Measurements from ENCODE around the gene SORCS2.

Gene SORCS2

GRCh38 chr4:7608046-7608445 lies 415.7 kb downstream of the SORCS2 start:
- H3K4me1 ChIP-seq (ENCODE audit: insufficient read depth, low read length): no peaks in the 10 kb centered on the region
- H3K9ac ChIP-seq (ENCODE audit: low read depth, low read length): no peak overlapping the region
- H3K27ac ChIP-seq (ENCODE audit: low read length): no peak overlapping the region
- peaks cover 7% of the 10 kb centered on the region; the same call in 1 of the 2 replicates for H3K9me3 ChIP-seq (ENCODE audit: insufficient read depth, low read depth, low read length)
- H3K36me3 ChIP-seq (ENCODE audit: insufficient read depth, low read depth, low read length): no peaks in the 10 kb centered on the region
- no peak overlapping the region for H3K4me3 ChIP-seq (ENCODE audit: low read length)
- no peaks in the 10 kb centered on the region for H3K27me3 ChIP-seq (ENCODE audit: insufficient read depth, low read length)

GRCh38 chr4:7609316-7609715 lies 417.0 kb downstream of the SORCS2 start:
- H3K27ac ChIP-seq (ENCODE audit: low read length): no peak overlapping the region
- H3K4me1 ChIP-seq (ENCODE audit: insufficient read depth, low read length): no peaks in the 10 kb centered on the region
- peaks cover 4% of the 10 kb centered on the region; the same call in 1 of the 2 replicates for H3K9me3 ChIP-seq (ENCODE audit: insufficient read depth, low read depth, low read length)

GRCh38 chr4:7610022-7610670 lies 417.8 kb downstream of the SORCS2 start:
- no peak overlapping the region for H3K9ac ChIP-seq (ENCODE audit: low read depth, low read length)
- no peaks in the 10 kb centered on the region for H3K4me1 ChIP-seq (ENCODE audit: insufficient read depth, low read length)
- H3K9me3 ChIP-seq (ENCODE audit: insufficient read depth, low read depth, low read length): peaks cover 6% of the 10 kb centered on the region; the same call in 1 of the 2 replicates
- no peak overlapping the region for H3K4me3 ChIP-seq (ENCODE audit: low read length)
- H3K36me3 ChIP-seq (ENCODE audit: insufficient read depth, low read depth, low read length): no peaks in the 10 kb centered on the region
- no peak overlapping the region for H3K27ac ChIP-seq (ENCODE audit: low read length)
- no peaks in the 10 kb centered on the region for H3K27me3 ChIP-seq (ENCODE audit: insufficient read depth, low read length)

More at GRCh38 chr4:7609316-7609715, 417.0 kb downstream of the SORCS2 start:
- Histone ChIP-seq H3K9ac (ENCODE audit: low read depth, low read length) (no peak overlapping the region), H3K36me3 (ENCODE audit: insufficient read depth, low read depth, low read length) (no peaks in the 10 kb centered on the region), H3K27me3 (ENCODE audit: insufficient read depth, low read length) (no peaks in the 10 kb centered on the region), H3K4me3 (ENCODE audit: low read length) (no peak overlapping the region)

DNA sequence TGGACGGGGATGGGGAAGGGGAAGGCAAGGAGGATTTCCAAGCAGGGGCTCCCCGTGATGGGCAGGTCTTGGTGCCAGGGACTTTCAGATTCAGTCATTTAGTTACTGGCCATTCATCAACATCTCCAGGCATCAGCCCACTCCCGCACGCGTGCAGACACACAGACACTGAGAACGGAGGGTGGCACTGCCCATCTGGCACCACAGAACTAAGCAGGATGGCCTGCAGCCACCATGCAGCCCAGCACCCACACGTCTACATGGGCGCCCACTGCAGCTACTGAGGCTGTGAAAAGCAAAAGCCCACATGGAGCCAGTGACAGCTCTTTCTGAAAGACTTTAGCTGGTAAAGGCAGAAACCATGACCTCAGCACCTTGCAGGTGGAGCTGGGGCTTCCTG lies 418.5 kb downstream of the SORCS2 start:
- Histone ChIP-seq H3K4me1 (ENCODE audit: insufficient read depth, low read length) (no peaks in the 10 kb centered on the region), H3K36me3 (ENCODE audit: insufficient read depth, low read depth, low read length) (no peaks in the 10 kb centered on the region), H3K4me3 (ENCODE audit: low read length) (no peak overlapping the region), H3K9ac (ENCODE audit: low read depth, low read length) (no peak overlapping the region), H3K27ac (ENCODE audit: low read length) (no peak overlapping the region), H3K9me3 (ENCODE audit: insufficient read depth, low read depth, low read length) (peaks cover 4% of the 10 kb centered on the region; the same call in 1 of the 2 replicates), H3K27me3 (ENCODE audit: insufficient read depth, low read length) (no peaks in the 10 kb centered on the region)

DNA sequence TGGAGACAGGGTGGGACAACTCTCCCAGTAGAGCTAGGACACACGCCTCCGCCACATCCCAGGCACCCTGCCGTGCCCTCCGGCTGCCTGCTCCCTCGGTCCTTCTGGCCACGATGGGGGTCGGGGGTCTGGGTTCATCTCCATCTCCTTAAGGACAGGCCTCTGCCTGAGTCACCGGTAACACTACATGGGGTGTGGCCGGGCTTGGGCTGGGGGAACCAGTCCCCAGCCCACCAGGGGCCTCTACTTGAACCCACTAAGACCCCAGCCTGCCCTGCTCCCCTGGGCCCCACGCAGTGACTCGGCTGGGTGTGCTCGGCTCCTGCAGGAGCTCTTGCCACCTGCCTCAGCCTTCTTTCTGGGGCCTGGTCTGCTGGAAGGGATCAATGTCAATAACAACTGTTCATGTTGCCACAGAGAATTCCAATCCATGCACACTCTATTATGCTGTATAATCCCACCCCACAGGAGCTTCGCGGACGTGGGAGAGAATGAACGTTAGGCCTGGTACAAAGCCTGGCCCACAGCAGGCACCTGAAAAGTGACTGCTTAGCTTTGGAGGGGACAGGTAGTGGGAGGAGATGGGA lies 420.1 kb downstream of the SORCS2 start:
- H3K27me3 ChIP-seq (ENCODE audit: insufficient read depth, low read length): no peaks in the 10 kb centered on the region

DNA sequence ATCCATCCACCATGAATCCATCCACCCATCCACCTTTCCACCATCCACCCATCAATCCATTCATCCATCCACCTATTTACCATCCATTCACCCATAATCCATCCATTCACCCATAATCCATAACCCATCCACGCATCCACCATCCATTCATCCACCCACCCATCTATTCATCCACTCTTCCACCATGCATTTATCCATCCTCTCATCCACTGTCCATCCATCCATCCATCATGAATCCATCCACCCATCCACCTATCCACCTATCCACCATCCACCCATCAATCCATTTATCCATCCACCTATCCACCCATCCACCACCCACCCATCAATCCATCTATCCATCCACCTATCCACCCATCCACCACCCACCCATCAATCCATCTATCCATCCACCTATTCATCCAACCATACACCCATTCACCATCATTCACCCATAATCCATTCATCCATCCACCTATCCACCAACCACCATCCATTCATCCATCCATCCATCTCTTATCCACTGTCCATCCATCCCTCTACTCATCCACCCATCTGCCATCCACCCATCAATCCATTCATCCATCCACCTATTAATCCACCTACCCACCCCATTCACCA lies 422.1 kb downstream of the SORCS2 start:
- Histone ChIP-seq H3K4me1 (ENCODE audit: insufficient read depth, low read length) (no peaks in the 10 kb centered on the region), H3K36me3 (ENCODE audit: insufficient read depth, low read depth, low read length) (no peaks in the 10 kb centered on the region)

More for the DNA sequence above, 420.1 kb downstream of the SORCS2 start:
- H3K4me1 ChIP-seq (ENCODE audit: insufficient read depth, low read length): no peaks in the 10 kb centered on the region
- H3K27ac ChIP-seq (ENCODE audit: low read length): no peak overlapping the region
- H3K4me3 ChIP-seq (ENCODE audit: low read length): no peak overlapping the region
- no peak overlapping the region for H3K9ac ChIP-seq (ENCODE audit: low read depth, low read length)
- H3K9me3 ChIP-seq (ENCODE audit: insufficient read depth, low read depth, low read length): peaks cover 4% of the 10 kb centered on the region; the same call in 1 of the 2 replicates
- H3K36me3 ChIP-seq (ENCODE audit: insufficient read depth, low read depth, low read length): no peaks in the 10 kb centered on the region

GRCh38 chr4:7616193-7616592 lies 423.9 kb downstream of the SORCS2 start:
- Histone ChIP-seq H3K27ac (ENCODE audit: low read length) (no peak overlapping the region), H3K9ac (ENCODE audit: low read depth, low read length) (no peak overlapping the region), H3K36me3 (ENCODE audit: insufficient read depth, low read depth, low read length) (no peaks in the 10 kb centered on the region), H3K27me3 (ENCODE audit: insufficient read depth, low read length) (no peaks in the 10 kb centered on the region), H3K9me3 (ENCODE audit: insufficient read depth, low read depth, low read length) (peaks cover 4% of the 10 kb centered on the region; the same call in 1 of the 2 replicates), H3K4me3 (ENCODE audit: low read length) (no peak overlapping the region), H3K4me1 (ENCODE audit: insufficient read depth, low read length) (no peaks in the 10 kb centered on the region)

More for the DNA sequence above, 422.1 kb downstream of the SORCS2 start:
- no peaks in the 10 kb centered on the region for H3K27me3 ChIP-seq (ENCODE audit: insufficient read depth, low read length)
- H3K9me3 ChIP-seq (ENCODE audit: insufficient read depth, low read depth, low read length): peaks cover 4% of the 10 kb centered on the region; the same call in 1 of the 2 replicates
- no peak overlapping the region for H3K27ac ChIP-seq (ENCODE audit: low read length)
- no peak overlapping the region for H3K4me3 ChIP-seq (ENCODE audit: low read length)
- no peak overlapping the region for H3K9ac ChIP-seq (ENCODE audit: low read depth, low read length)

DNA sequence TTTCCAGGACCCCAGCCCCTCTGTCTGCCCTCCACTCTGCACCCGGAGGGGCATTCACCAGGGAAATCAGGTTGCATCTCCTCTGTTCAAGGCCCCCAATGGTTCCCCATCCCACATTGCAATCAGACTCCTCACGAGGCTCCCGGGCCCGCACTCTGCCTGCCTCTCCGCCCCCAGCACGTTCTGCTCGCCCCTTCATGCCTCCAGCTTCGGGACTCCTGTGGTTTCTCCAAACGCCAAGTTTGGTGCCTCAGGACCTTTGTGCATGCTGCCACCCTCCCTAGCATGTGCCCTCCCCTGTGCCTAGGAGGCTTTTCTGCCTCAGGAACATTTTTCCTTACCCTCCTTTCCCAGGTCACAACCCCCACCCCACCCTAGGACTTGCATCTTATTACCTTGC lies 426.0 kb downstream of the SORCS2 start:
- no peaks in the 10 kb centered on the region for H3K36me3 ChIP-seq (ENCODE audit: insufficient read depth, low read depth, low read length)
- H3K9ac ChIP-seq (ENCODE audit: low read depth, low read length): no peak overlapping the region
- H3K27ac ChIP-seq (ENCODE audit: low read length): no peak overlapping the region
- no peaks in the 10 kb centered on the region for H3K27me3 ChIP-seq (ENCODE audit: insufficient read depth, low read length)
- H3K4me3 ChIP-seq (ENCODE audit: low read length): no peak overlapping the region
- no peaks in the 10 kb centered on the region for H3K4me1 ChIP-seq (ENCODE audit: insufficient read depth, low read length)
- peaks cover 4% of the 10 kb centered on the region; the same call in 1 of the 2 replicates for H3K9me3 ChIP-seq (ENCODE audit: insufficient read depth, low read depth, low read length)

- H3K9ac ChIP-seq (ENCODE audit: low read depth, low read length): no peak overlapping the region
These were observed 427.9 kb downstream of the SORCS2 start for GRCh38 chr4:7620086-7620813.

GRCh38 chr4:7620814-7621176 lies 428.5 kb downstream of the SORCS2 start:
- Histone ChIP-seq H3K4me1 (ENCODE audit: insufficient read depth, low read length) (no peaks in the 10 kb centered on the region), H3K36me3 (ENCODE audit: insufficient read depth, low read depth, low read length) (no peaks in the 10 kb centered on the region), H3K9ac (ENCODE audit: low read depth, low read length) (no peak overlapping the region), H3K9me3 (ENCODE audit: insufficient read depth, low read depth, low read length) (no peaks in the 10 kb centered on the region), H3K27ac (ENCODE audit: low read length) (no peak overlapping the region), H3K27me3 (ENCODE audit: insufficient read depth, low read length) (no peaks in the 10 kb centered on the region), H3K4me3 (ENCODE audit: low read length) (no peak overlapping the region)

More at GRCh38 chr4:7620086-7620813, 427.9 kb downstream of the SORCS2 start:
- H3K9me3 ChIP-seq (ENCODE audit: insufficient read depth, low read depth, low read length): no peaks in the 10 kb centered on the region
- H3K4me1 ChIP-seq (ENCODE audit: insufficient read depth, low read length): no peaks in the 10 kb centered on the region
- H3K4me3 ChIP-seq (ENCODE audit: low read length): no peak overlapping the region
- H3K27ac ChIP-seq (ENCODE audit: low read length): no peak overlapping the region
- no peaks in the 10 kb centered on the region for H3K27me3 ChIP-seq (ENCODE audit: insufficient read depth, low read length)
- no peaks in the 10 kb centered on the region for H3K36me3 ChIP-seq (ENCODE audit: insufficient read depth, low read depth, low read length)

- Histone ChIP-seq H3K9ac (ENCODE audit: low read depth, low read length) (no peak overlapping the region), H3K9me3 (ENCODE audit: insufficient read depth, low read depth, low read length) (no peaks in the 10 kb centered on the region), H3K4me3 (ENCODE audit: low read length) (no peak overlapping the region), H3K36me3 (ENCODE audit: insufficient read depth, low read depth, low read length) (no peaks in the 10 kb centered on the region), H3K27ac (ENCODE audit: low read length) (no peak overlapping the region), H3K27me3 (ENCODE audit: insufficient read depth, low read length) (no peaks in the 10 kb centered on the region), H3K4me1 (ENCODE audit: insufficient read depth, low read length) (no peaks in the 10 kb centered on the region)
These were observed 429.1 kb downstream of the SORCS2 start for GRCh38 chr4:7621252-7622035.

All from iPS-20b (cell line).